ENCODE results near the gene ABCB6. TPM values are rescaled to one million over a fixed set of nuclear protein-coding genes. Genes with fewer than 3 reads are reported as not detected.

ABCB6 gene
- total and polyA plus RNA-seq, 10 of the 15 experiments (the other 5 are each of a cell fraction or from before 2014, with no cell fraction given) = 2.3 to 22.1 (median 13.8) TPM

- H3K27ac ChIP-seq (ENCODE audit: control insufficient read depth, insufficient read depth) = peak overlapping the region; percentile 77
- H3K36me3 ChIP-seq (ENCODE audit: control insufficient read depth in 2 of 2, insufficient read depth in 2 of 2, low read length in 1 of 2) = peaks cover 12 to 17% of the 10 kb centered on the region in 2 experiments
- H3K4me3 ChIP-seq = peak overlapping the region; percentile 86
- H3K4me1 ChIP-seq (ENCODE audit: control insufficient read depth, insufficient read depth, low read length) = peaks cover 33% of the 10 kb centered on the region
- H3K9me3 ChIP-seq (replicated peaks; ENCODE audit: control insufficient read depth, insufficient read depth, low read length) = no peaks in the 10 kb centered on the region
- no peak; the same call in 2 of the 3 replicates for ATAC-seq
- H3K79me2 ChIP-seq (ENCODE audit: control insufficient read depth, insufficient read depth, low read length) = peaks cover 45% of the 10 kb centered on the region
- intact Hi-C loops (cut with micrococcal nuclease; ENCODE audit: unreplicated experiment) = loop anchor here (2.0 kb wide), 2 partner anchors 24 to 76 kb away; partner anchors contain the start of genes ANKZF1, ATG9A and CNPPD1
- POLR2A ChIA-PET = interaction anchor here (0.5 to 9.0 kb wide), 23 partner anchors 10 to 1884 kb away, joined by 3 to 160 read pairs (median 4); partner anchors contain the start of genes ANKZF1, ATG9A, CNPPD1 and DNAJB2
- no peaks in the 10 kb centered on the region for H3K27me3 ChIP-seq (replicated peaks in 1 of 2; ENCODE audit: control insufficient read depth in 2 of 2, insufficient read depth in 2 of 2, low read length in 1 of 2)
- BruUV-seq (replicated peaks) = no TSS peak
- peak in 1 of 2 experiments; percentile 83; a peak in 2 of 3 replicates for TF ChIP-seq EGR1 (IDR thresholded peaks at IDR 0.05; ENCODE audit: borderline replicate concordance in 1 of 2, low read depth in 2 of 2, low read length in 2 of 2)
- no peak for TF ChIP-seq ZNF622 (IDR thresholded peaks at IDR 0.05)
- in situ Hi-C loops (cut with MboI) = no loop called here
- H3K9ac ChIP-seq (ENCODE audit: control insufficient read depth, insufficient read depth, low read length) = peak overlapping the region; percentile 86
- FAIRE-seq = no peak
- 1% methylated on average over 9 of the region's 9 CpGs for WGBS (ENCODE audit: insufficient coverage, insufficient replicate concordance, low lambda C conversion rate, missing lambda C conversion rate)
- peak overlapping the region; percentile 92 for H3K4me2 ChIP-seq (ENCODE audit: control insufficient read depth, insufficient read depth)
- SMC1A ChIA-PET (ENCODE audit: uncharacterized antibody, unreplicated experiment) = interaction anchor here (0.6 to 8.6 kb wide), 10 partner anchors 11 to 399 kb away, joined by 3 to 98 read pairs (median 6); partner anchors contain the start of genes ANKZF1, ATG9A, CNPPD1 and DNAJB2
- CTCF ChIA-PET = interaction anchor here (0.6 to 6.1 kb wide), 8 partner anchors 9 to 983 kb away, joined by 3 to 65 read pairs (median 4); partner anchors contain the start of genes AAMP, ANKZF1, ATG9A and DNAJB2
- DNase-seq (ENCODE audit: low read depth, low spot score) = no peak
- RAD21 ChIA-PET (ENCODE audit: unreplicated experiment) = interaction anchor here (1.1 to 5.1 kb wide), 5 partner anchors 9 to 82 kb away, joined by 3 to 53 read pairs (median 6); partner anchors contain the start of gene DNAJB2
- H4K20me1 ChIP-seq (ENCODE audit: control insufficient read depth, insufficient read depth) = 0 out of 2 replicates have a peak, but pooled peaks cover 4% of the 10 kb centered on the region
- H2AFZ ChIP-seq (ENCODE audit: control insufficient read depth, low read depth, low read length) = peak overlapping the region; percentile 59
Measured at GRCh38 chr2:219252570-219252899, 33.8 kb upstream of the ABCB6 start.

GRCh38 chr2:219252084-219252483 is 33.3 kb upstream of the ABCB6 start:
- in situ Hi-C loops (cut with MboI) = no loop called here
- Histone ChIP-seq H3K4me2 (ENCODE audit: control insufficient read depth, insufficient read depth) (peak overlapping the region; percentile 92), H3K9me3 (replicated peaks; ENCODE audit: control insufficient read depth, insufficient read depth, low read length) (no peaks in the 10 kb centered on the region), H3K79me2 (ENCODE audit: control insufficient read depth, insufficient read depth, low read length) (peaks cover 45% of the 10 kb centered on the region), H3K4me3 (peak overlapping the region; percentile 86), H3K36me3 (ENCODE audit: control insufficient read depth in 2 of 2, insufficient read depth in 2 of 2, low read length in 1 of 2) (peaks cover 12 to 19% of the 10 kb centered on the region in 2 experiments), H4K20me1 (ENCODE audit: control insufficient read depth, insufficient read depth) (0 out of 2 replicates have a peak, but pooled peaks cover 4% of the 10 kb centered on the region), H3K4me1 (ENCODE audit: control insufficient read depth, insufficient read depth, low read length) (peaks cover 37% of the 10 kb centered on the region), H3K9ac (ENCODE audit: control insufficient read depth, insufficient read depth, low read length) (peak overlapping the region; percentile 86), H3K27ac (ENCODE audit: control insufficient read depth, insufficient read depth) (peak overlapping the region; percentile 77), H3K27me3 (replicated peaks in 1 of 2; ENCODE audit: control insufficient read depth in 2 of 2, insufficient read depth in 2 of 2, low read length in 1 of 2) (no peaks in the 10 kb centered on the region), H2AFZ (ENCODE audit: control insufficient read depth, low read depth, low read length) (no peak overlapping the region)
- SMC1A ChIA-PET (ENCODE audit: uncharacterized antibody, unreplicated experiment) = interaction anchor here (0.8 to 8.6 kb wide), 9 partner anchors 13 to 398 kb away, joined by 3 to 98 read pairs (median 7); partner anchors contain the start of genes ANKZF1, ATG9A, CNPPD1 and DNAJB2
- ATAC-seq = no peak
- TF ChIP-seq RUNX3 (IDR thresholded peaks at IDR 0.05; ENCODE audit: low read length) (no peak), SIN3A (IDR thresholded peaks at IDR 0.05; ENCODE audit: low read depth, low read length) (no peak), IKZF1 (conservative IDR thresholded peaks at IDR 0.05) (no peak), NFXL1 (IDR thresholded peaks at IDR 0.05; ENCODE audit: borderline replicate concordance) (no peak), SP1 (IDR thresholded peaks at IDR 0.05; ENCODE audit: low read depth, low read length) (no peak), ZNF592 (IDR thresholded peaks at IDR 0.05) (no peak), MAX (IDR thresholded peaks at IDR 0.05; ENCODE audit: low read depth, low read length) (no peak), SUZ12 (IDR thresholded peaks at IDR 0.05; ENCODE audit: unreplicated experiment) (no peak), BMI1 (IDR thresholded peaks at IDR 0.05; ENCODE audit: borderline replicate concordance) (no peak)
- intact Hi-C loops (cut with micrococcal nuclease; ENCODE audit: unreplicated experiment) = loop anchor here (2.0 kb wide), 2 partner anchors 23 to 75 kb away; partner anchors contain the start of genes ANKZF1, ATG9A and CNPPD1
- CTCF ChIA-PET = interaction anchor here (0.6 to 6.1 kb wide), 7 partner anchors 22 to 982 kb away, joined by 3 to 65 read pairs (median 5); partner anchors contain the start of genes AAMP, ANKZF1, ATG9A and DNAJB2
- no peak for FAIRE-seq
- BruUV-seq (replicated peaks) = no TSS peak
- POLR2A ChIA-PET = interaction anchor here (0.6 to 9.0 kb wide), 13 partner anchors 17 to 809 kb away, joined by 3 to 160 read pairs (median 5); partner anchors contain the start of genes ANKZF1, ATG9A, CNPPD1 and DNAJB2
- WGBS (ENCODE audit: insufficient coverage, insufficient replicate concordance, low lambda C conversion rate, missing lambda C conversion rate) = 25% methylated on average over 5 of the region's 5 CpGs
- RAD21 ChIA-PET (ENCODE audit: unreplicated experiment) = interaction anchor here (1.1 to 5.1 kb wide), 6 partner anchors 9 to 81 kb away, joined by 3 to 53 read pairs (median 4); partner anchors contain the start of gene DNAJB2
- DNase-seq (ENCODE audit: low read depth, low spot score) = no peak

All from GM12878 (cell line).